HUES64 (cell line): ENCODE results near the gene DBNDD2.

Experiments
- H3K27ac ChIP-seq: 2 replicates; pipeline ENCODE4 v1.7.0; 2013; ENCODE audit warnings: low read depth, low read length, inconsistent platforms
- H3K27me3 ChIP-seq: 2 replicates; pipeline ENCODE4 v1.6.1; 2013; ENCODE audit warnings: mild to moderate bottlenecking, low read length; ENCODE audit not compliant: insufficient read depth
- H3K36me3 ChIP-seq: 2 replicates; pipeline ENCODE4 v1.6.1; 2013; ENCODE audit warnings: mild to moderate bottlenecking, low read length; ENCODE audit not compliant: insufficient read depth
- H3K4me1 ChIP-seq: 2 replicates; pipeline ENCODE4 v1.6.1; 2013; ENCODE audit warnings: mild to moderate bottlenecking, low read length, moderate library complexity; ENCODE audit not compliant: insufficient read depth
- H3K4me3 ChIP-seq: 2 replicates; pipeline ENCODE4 v1.5.1; 2013; ENCODE audit warnings: mild to moderate bottlenecking, low read length, moderate library complexity
- H3K9ac ChIP-seq: 2 replicates; pipeline ENCODE4 v1.6.1; 2013; ENCODE audit warnings: mild to moderate bottlenecking, low read depth, low read length
- H3K9me3 ChIP-seq: 2 replicates; pipeline ENCODE4 v1.6.1; 2013; ENCODE audit warnings: low read depth, low read length; ENCODE audit not compliant: insufficient read depth
- WGBS: fragments of 150-250, 120-280 bp; methylation state at CpG from one replicate; pipeline ENCODE4 v1.1.7; 2013; ENCODE audit warnings: missing lambda C conversion rate; 5-methylcytosine and 5-hydroxymethylcytosine counted together

Gene DBNDD2

GRCh38 chr20:45452772-45453691, 44.9 kb downstream of the DBNDD2 start:
- Histone ChIP-seq H3K27me3 (no peaks in the 10 kb centered on the region), H3K36me3 (no peaks in the 10 kb centered on the region), H3K9ac (no peak overlapping the region), H3K27ac (no peak overlapping the region), H3K9me3 (no peaks in the 10 kb centered on the region), H3K4me1 (peaks cover 3% of the 10 kb centered on the region; the same call in 1 of the 2 replicates), H3K4me3 (no peak overlapping the region)
- WGBS, result 89% methylated on average over 4 of the region's 4 CpGs

- Histone ChIP-seq H3K4me1 (peaks cover 3% of the 10 kb centered on the region; the same call in 1 of the 2 replicates), H3K36me3 (no peaks in the 10 kb centered on the region), H3K4me3 (no peak overlapping the region), H3K27ac (no peak overlapping the region), H3K27me3 (no peaks in the 10 kb centered on the region), H3K9ac (no peak overlapping the region), H3K9me3 (no peaks in the 10 kb centered on the region)
- WGBS, result 16% methylated on average over 6 of the region's 6 CpGs
Observed at GRCh38 chr20:45456632-45457031, 48.5 kb downstream of the DBNDD2 start.

- Histone ChIP-seq H3K9ac (no peak overlapping the region), H3K36me3 (no peaks in the 10 kb centered on the region), H3K4me3 (no peak overlapping the region), H3K27ac (no peak overlapping the region), H3K4me1 (no peaks in the 10 kb centered on the region), H3K27me3 (no peaks in the 10 kb centered on the region), H3K9me3 (no peaks in the 10 kb centered on the region)
- 93% methylated on average over 4 of the region's 5 CpGs for WGBS
Observed at GRCh38 chr20:45459606-45460005, 51.5 kb downstream of the DBNDD2 start.
